SK-N-SH (cell line): Measurements from ENCODE around the gene MBLAC1. TPM values are rescaled to one million over a fixed set of nuclear protein-coding genes. Genes with fewer than 3 reads are reported as not detected.

ENCODE experiments used
- CTCF ChIA-PET: fragments of 300-600, 350-600 bp; formaldehyde crosslinking; extraction: SDS; loops from one replicate; lab custom pipeline; 2021; lab: Yijun Ruan, JAX
- POLR2A ChIA-PET: fragments of 350-600 bp; sonication (Branson Sonifier 250); formaldehyde crosslinking; extraction: SDS; loops from one replicate; lab custom pipeline; 2020; ENCODE audit warnings: antibody characterized with exemption, inconsistent platforms; lab: Yijun Ruan, JAX
- DNase-seq: peaks from one replicate; pipeline ENCODE4 v3.0.0; 2012
- H2AFZ ChIP-seq: fragments of 200-600 bp; sonication (generic); 2 replicates; pipeline ENCODE4 v1.8.1; 2016; ENCODE audit warnings: antibody characterized with exemption, mild to moderate bottlenecking, low read depth
- H3F3A ChIP-seq: fragments of 200-600 bp; sonication (generic); replicated peaks from 2 replicates; pipeline ENCODE3; 2016; ENCODE audit warnings: antibody characterized with exemption, mild to moderate bottlenecking; ENCODE audit not compliant: insufficient read depth
- H3K27ac ChIP-seq, 2 experiments: fragments of 200-500 bp in 1 of 2; fragments of 200-600 bp in 1 of 2; sonication (Bioruptor generic) in 1 of 2; sonication (generic), shearing (Covaris generic) in 1 of 2; 2 replicates each; pipeline versions ENCODE4 v1.5.1 to v1.6.1; 2014 to 2016; ENCODE audit warnings: low read depth in 2 of 2, inconsistent platforms in 1 of 2, low read length in 1 of 2, mild to moderate bottlenecking in 1 of 2, mixed read lengths in 1 of 2
- H3K27me3 ChIP-seq: fragments of 200-600 bp; sonication (generic), shearing (Covaris generic); 2 replicates; pipeline ENCODE4 v1.6.1; 2016; ENCODE audit warnings: mixed run types; ENCODE audit not compliant: insufficient read depth
- H3K36me3 ChIP-seq, 2 experiments: fragments of 200-500 bp in 1 of 2; fragments of 200-600 bp in 1 of 2; sonication (Bioruptor generic) in 1 of 2; sonication (generic) in 1 of 2; replicated peaks in 1 of 2; 2 replicates each; pipeline versions ENCODE3 to v1.5.1; 2014 to 2016; ENCODE audit warnings: low read length in 1 of 2, mild to moderate bottlenecking in 1 of 2; ENCODE audit not compliant: insufficient read depth in 2 of 2, control insufficient read depth in 1 of 2
- H3K4me1 ChIP-seq, 2 experiments: fragments of 200-500 bp in 1 of 2; fragments of 200-600 bp in 1 of 2; sonication (Bioruptor generic) in 1 of 2; sonication (generic), shearing (Covaris generic) in 1 of 2; 2 replicates each; pipeline versions ENCODE4 v1.5.1 to v1.6.1; 2014 to 2016; ENCODE audit warnings: low read depth in 1 of 2, low read length in 1 of 2, mixed run types in 1 of 2; ENCODE audit not compliant: insufficient read depth in 2 of 2, control insufficient read depth in 1 of 2
- H3K4me2 ChIP-seq: fragments of 200-600 bp; sonication (generic), shearing (Covaris generic); 2 replicates; pipeline ENCODE4 v1.6.1; 2017; ENCODE audit warnings: mixed run types
- H3K4me3 ChIP-seq, 2 experiments: fragments of 200-500 bp in 1 of 2; fragments of 200-600 bp in 1 of 2; sonication (Bioruptor generic) in 1 of 2; sonication (generic), shearing (Covaris generic) in 1 of 2; 2 replicates each; pipeline versions ENCODE4 v1.5.1 to v1.8.1; 2014 to 2016; ENCODE audit warnings: low read depth in 2 of 2, inconsistent platforms in 1 of 2, low read length in 1 of 2, mild to moderate bottlenecking in 1 of 2, mixed read lengths in 1 of 2, moderate library complexity in 1 of 2
- H3K79me2 ChIP-seq: fragments of 200-600 bp; sonication (generic); 2 replicates; pipeline ENCODE4 v1.8.1; 2017; ENCODE audit warnings: mild to moderate bottlenecking; ENCODE audit not compliant: insufficient read depth
- H3K9ac ChIP-seq: fragments of 200-600 bp; sonication (generic); 2 replicates; pipeline ENCODE4 v1.6.1; 2017; ENCODE audit warnings: mixed run types
- H3K9me2 ChIP-seq: fragments of 200-600 bp; sonication (generic); 2 replicates; pipeline ENCODE4 v1.6.1; 2017; ENCODE audit warnings: mixed run types
- H3K9me3 ChIP-seq: fragments of 200-600 bp; sonication (generic); 2 replicates; pipeline ENCODE4 v1.6.1; 2017; ENCODE audit warnings: mixed run types, mild to moderate bottlenecking, moderate library complexity
- H4K20me1 ChIP-seq: fragments of 200-600 bp; sonication (generic); 2 replicates; pipeline ENCODE4 v1.6.1; 2017; ENCODE audit warnings: mild to moderate bottlenecking, mixed run types; ENCODE audit not compliant: insufficient read depth
- CHD2 ChIP-seq: fragments of 150-350 bp; IDR thresholded peaks from 2 replicates; pipeline ENCODE4 v1.6.1; 2018; ENCODE audit warnings: low read length; ENCODE audit not compliant: partially characterized antibody
- FOSL2 ChIP-seq: IDR thresholded peaks from 2 replicates; pipeline ENCODE4 v1.4.0; 2012; ENCODE audit warnings: low read depth, mild to moderate bottlenecking, moderate library complexity, borderline replicate concordance
- MEF2A ChIP-seq: IDR thresholded peaks from 2 replicates; pipeline ENCODE4 v1.4.0; 2012; ENCODE audit warnings: low read depth, borderline replicate concordance
- NFIC ChIP-seq: IDR thresholded peaks from 2 replicates; pipeline ENCODE4 v1.4.0; 2012; ENCODE audit warnings: borderline replicate concordance
- NRF1 ChIP-seq: IDR thresholded peaks from 2 replicates; pipeline ENCODE4 v1.6.1; 2012; ENCODE audit warnings: low read depth, mild to moderate bottlenecking, low read length
- PBX3 ChIP-seq: IDR thresholded peaks from 2 replicates; pipeline ENCODE4; 2012
- RAD21 ChIP-seq: IDR thresholded peaks from 2 replicates; pipeline ENCODE4 v1.6.1; 2012; ENCODE audit warnings: mild to moderate bottlenecking, low read length
- RCOR1 ChIP-seq: fragments of 150-350 bp; IDR thresholded peaks from 2 replicates; pipeline ENCODE4 v1.6.1; 2017; ENCODE audit warnings: antibody characterized with exemption, low read length
- TAF1 ChIP-seq: IDR thresholded peaks from 2 replicates; pipeline ENCODE4 v1.6.1; 2012; ENCODE audit warnings: low read depth, mild to moderate bottlenecking, low read length, moderate library complexity, borderline replicate concordance
- TCF12 ChIP-seq: IDR thresholded peaks from 2 replicates; pipeline ENCODE4 v1.4.0; 2012
- ZBTB33 ChIP-seq: IDR thresholded peaks from 2 replicates; pipeline ENCODE4 v1.4.0; 2012; ENCODE audit warnings: low read depth, borderline replicate concordance
- WGBS: methylation state at CpG from one replicate; pipeline ENCODE4 v1.1.6; 2017; ENCODE audit warnings: low lambda C conversion rate; 5-methylcytosine and 5-hydroxymethylcytosine counted together
- polyA plus RNA-seq, 3 experiments: library from polyadenylated mRNA; depleted of rRNA; stranded (reverse); fragments of >200 nt; gene quantifications; 2 replicates each; pipeline ENCODE4 v1.2.3, GENCODE V29; 2012

The MBLAC1 gene
- polyA plus RNA-seq, 1 of the 3 experiments (the other 2 are of a cell fraction) = 4.4 TPM

- TF ChIP-seq PBX3 (peak; percentile 19; the same call in 1 of the 2 replicates), RAD21 (no peak), MEF2A (no peak), FOSL2 (no peak), ZBTB33 (no peak), NFIC (no peak), TCF12 (no peak), TAF1 (peak; percentile 99), RCOR1 (no peak), NRF1 (peak; percentile 69)
Measured at GRCh38 chr7:100088621-100089457, 37.9 kb upstream of the MBLAC1 start, which contains the start of gene COPS6 (continued).

GRCh38 chr7:100089458-100090196 is 37.1 kb upstream of the MBLAC1 start:
- peak overlapping the region; percentile 71 to 87 for H3K4me3 ChIP-seq
- DNase-seq = no peak
- H2AFZ ChIP-seq = peak overlapping the region; percentile 64; the same call in 1 of the 2 replicates
- POLR2A ChIA-PET = interaction anchor here (7.5 kb wide), 1 partner anchor 11 kb away, joined by 98 read pairs; the partner anchor contains the start of genes AP4M1 and MCM7
- H3K9me3 ChIP-seq = no peaks in the 10 kb centered on the region
- CTCF ChIA-PET = interaction anchor here (0.8 to 1.2 kb wide), 3 partner anchors 9 to 45 kb away, joined by 3 to 4 read pairs (median 3); partner anchors contain the start of gene AP4M1
- H3K9ac ChIP-seq = peak overlapping the region; percentile 87
- no peaks in the 10 kb centered on the region for H4K20me1 ChIP-seq
- peak overlapping the region; percentile 84 to 98 for H3K27ac ChIP-seq
- H3K4me2 ChIP-seq = peak overlapping the region; percentile 93
- peaks cover 38 to 45% of the 10 kb centered on the region in 2 experiments for H3K36me3 ChIP-seq
- 8% methylated on average over 7 of the region's 7 CpGs for WGBS
- peaks cover 32 to 33% of the 10 kb centered on the region in 2 experiments for H3K4me1 ChIP-seq
- 0 out of 2 replicates have a peak, but pooled peaks have one; percentile 4 for TF ChIP-seq FOSL2
- TF ChIP-seq CHD2 = no peak
- peaks cover 58% of the 10 kb centered on the region for H3K79me2 ChIP-seq
- peaks cover 80% of the 10 kb centered on the region for H3F3A ChIP-seq
- no peaks in the 10 kb centered on the region for H3K27me3 ChIP-seq
- H3K9me2 ChIP-seq = no peaks in the 10 kb centered on the region
